Endothelial cell of umbilical vein (primary cell): ENCODE data around the gene PTBP3. TPM values are rescaled to one million over a fixed set of nuclear protein-coding genes. Genes with fewer than 3 reads are reported as not detected.

ENCODE experiments used
- BruUV-seq: library from RNA; stranded (reverse); fragments of 400-500 nt; replicated peaks from 2 replicates; lab custom pipeline; 2021; lab: Mats Ljungman, UMichigan
- CTCF ChIA-PET: fragments of 300-600, 350-600 bp; sonication (Branson Sonifier 250); formaldehyde crosslinking; loops from one replicate; lab custom pipeline; 2021; ENCODE audit warnings: antibody characterized with exemption, inconsistent platforms; lab: Charles Lee
- POLR2A ChIA-PET: fragments of 300-600, 350-600 bp; sonication (Branson Sonifier 250); formaldehyde crosslinking; loops from one replicate; lab custom pipeline; 2021; ENCODE audit warnings: antibody characterized with exemption, inconsistent platforms; lab: Charles Lee
- DNase-seq: peaks from one replicate; pipeline ENCODE4 v3.0.0-alpha.2; 2011; ENCODE audit warnings: low read depth, low spot score
- FAIRE-seq: peaks from 2 replicates; lab custom pipeline; 2011; peaks lifted over from hg19 to GRCh38; lab: Jason Lieb, UNC
- H2AFZ ChIP-seq: 2 replicates; pipeline ENCODE4 v1.6.0; 2012; ENCODE audit warnings: low read depth, low read length, control low read depth, inconsistent platforms
- H3K27ac ChIP-seq: 2 replicates; pipeline ENCODE4 v1.5.1; 2011; ENCODE audit warnings: low read depth, mild to moderate bottlenecking, control low read depth, low read length, moderate library complexity; ENCODE audit not compliant: insufficient read depth
- H3K27me3 ChIP-seq, 2 experiments: 2 replicates each; pipeline versions ENCODE4 v1.6.0 to v1.6.1; 2011; ENCODE audit warnings: low read length in 2 of 2, mixed read lengths in 1 of 2; ENCODE audit not compliant: control insufficient read depth in 2 of 2, insufficient read depth in 2 of 2
- H3K36me3 ChIP-seq, 2 experiments: 2 replicates in 1 of 2; 3 replicates in 1 of 2; pipeline ENCODE4 v1.5.1; 2011; ENCODE audit warnings: low read length in 2 of 2, mild to moderate bottlenecking in 1 of 2, moderate library complexity in 1 of 2; ENCODE audit not compliant: control insufficient read depth in 2 of 2, insufficient read depth in 2 of 2; ENCODE audit errors: extremely low read depth in 1 of 2
- H3K4me1 ChIP-seq: 3 replicates; pipeline ENCODE4 v1.5.1; 2011; ENCODE audit warnings: mild to moderate bottlenecking, low read length; ENCODE audit not compliant: control insufficient read depth, insufficient read depth; ENCODE audit errors: extremely low read depth
- H3K4me2 ChIP-seq: 2 replicates; pipeline ENCODE4 v1.6.1; 2011; ENCODE audit warnings: low read length, control low read depth, mixed read lengths; ENCODE audit not compliant: insufficient read depth
- H3K4me3 ChIP-seq, 3 experiments: fragments of 200-600 bp in 1 of 3; sonication (generic), shearing (Covaris generic) in 1 of 3; replicated peaks in 1 of 3; 2 replicates each; pipeline ENCODE4 v1.5.1; 2011 to 2016; ENCODE audit warnings: control low read depth in 3 of 3, low read length in 3 of 3, mild to moderate bottlenecking in 2 of 3, inconsistent platforms in 1 of 3, low read depth in 1 of 3, moderate library complexity in 1 of 3; ENCODE audit not compliant: insufficient read depth in 1 of 3
- H3K79me2 ChIP-seq: 2 replicates; pipeline ENCODE4 v1.6.0; 2012; ENCODE audit warnings: low read length, inconsistent platforms; ENCODE audit not compliant: control insufficient read depth, insufficient read depth
- H3K9ac ChIP-seq: replicated peaks from 2 replicates; pipeline ENCODE3; 2011; ENCODE audit warnings: low read length, control low read depth; ENCODE audit not compliant: insufficient read depth; ENCODE audit errors: extremely low read depth
- H3K9me1 ChIP-seq: replicated peaks from 3 replicates; pipeline ENCODE4 v1.6.0; 2011; ENCODE audit warnings: mild to moderate bottlenecking, low read length; ENCODE audit not compliant: control insufficient read depth, insufficient read depth; ENCODE audit errors: extremely low read depth
- H3K9me3 ChIP-seq: replicated peaks from 2 replicates; pipeline ENCODE4 v1.5.1; 2012; ENCODE audit warnings: low read length, inconsistent platforms; ENCODE audit not compliant: control insufficient read depth, insufficient read depth
- H4K20me1 ChIP-seq: replicated peaks from 2 replicates; pipeline ENCODE3; 2011; ENCODE audit warnings: mild to moderate bottlenecking, low read length; ENCODE audit not compliant: control insufficient read depth, insufficient read depth; ENCODE audit errors: extremely low read depth
- EZH2 ChIP-seq: IDR thresholded peaks from 2 replicates; pipeline ENCODE4 v1.6.1; 2012; ENCODE audit warnings: borderline replicate concordance, low read depth, mild to moderate bottlenecking, moderate library complexity, low read length, inconsistent platforms; ENCODE audit not compliant: severe bottlenecking
- FOS ChIP-seq: IDR thresholded peaks from 2 replicates; pipeline ENCODE4 v1.6.1; 2011; ENCODE audit warnings: mild to moderate bottlenecking, low read length, moderate library complexity, borderline replicate concordance; ENCODE audit not compliant: insufficient read depth
- GATA2 ChIP-seq: IDR thresholded peaks from 2 replicates; pipeline ENCODE4 v1.7.0; 2011; ENCODE audit warnings: low read depth, mild to moderate bottlenecking, moderate library complexity, mixed read lengths, low read length; ENCODE audit not compliant: insufficient read length, insufficient read depth
- JUN ChIP-seq: IDR thresholded peaks from 2 replicates; pipeline ENCODE4 v1.6.1; 2011; ENCODE audit warnings: borderline replicate concordance, low read depth; ENCODE audit not compliant: insufficient read length, insufficient read depth
- MYC ChIP-seq: IDR thresholded peaks from one replicate; pipeline ENCODE4 v1.6.1; 2011; ENCODE audit warnings: mild to moderate bottlenecking, low read depth, low read length
- POLR2A ChIP-seq: IDR thresholded peaks from 2 replicates; pipeline ENCODE4 v1.6.1; 2012; ENCODE audit warnings: low read depth, mild to moderate bottlenecking, control low read depth, low read length
- POLR2AphosphoS5 ChIP-seq: IDR thresholded peaks from 2 replicates; pipeline ENCODE4 v1.6.1; 2012; ENCODE audit warnings: low read depth, mild to moderate bottlenecking, control low read depth, low read length, moderate library complexity; ENCODE audit not compliant: insufficient read depth
- dilution Hi-C: fragments of 300-500 bp; cut with MboI; formaldehyde crosslinking; loops from one replicate; pipeline ENCODE4 v1.15.0; 2019; ENCODE audit warnings: low sequenced_read_pairs; ENCODE audit not compliant: extremely low pct_ligation_motif_present
- intact Hi-C: fragments of 100-400 bp; cut with micrococcal nuclease; formaldehyde crosslinking; loops from one replicate; pipeline ENCODE4 v1.10.0; 2022
- polyA plus RNA-seq, 4 experiments: library from polyadenylated mRNA; depleted of rRNA in 3 of 4; stranded (reverse) in 3 of 4; unstranded in 1 of 4; fragments of >200 nt; gene quantifications; 2 replicates each; pipeline versions ENCODE4 v1.2.1 to v1.2.3, GENCODE V29; 2011 to 2012; ENCODE audit warnings: missing spikeins in 1 of 4
- total RNA-seq: library from RNA; stranded (reverse); gene quantifications from 2 replicates; pipeline ENCODE4 v1.2.3, GENCODE V29; 2021
- TF ChIP-seq, protein P1 (sequence below), 2 donors: IDR thresholded peaks; 1 replicate in 1 of 2; 2 replicates in 1 of 2; pipeline ENCODE4 v1.5.1; 2011; ENCODE audit warnings: low read length in 2 of 2, mild to moderate bottlenecking in 2 of 2, moderate library complexity in 2 of 2, control low read depth in 1 of 2, inconsistent platforms in 1 of 2, low read depth in 1 of 2; ENCODE audit not compliant: insufficient read depth in 1 of 2; ENCODE audit errors: extremely low read depth in 1 of 2
- TF ChIP-seq, protein P2 (sequence below): IDR thresholded peaks from 2 replicates; pipeline ENCODE4 v1.6.1; 2011; ENCODE audit not compliant: insufficient read depth, insufficient read length

PTBP3 gene
- total and polyA plus RNA-seq, 2 donors (not counting 3 experiments of a cell fraction or from before 2014, with no cell fraction given): 42.4 to 75.0 TPM

DNA sequence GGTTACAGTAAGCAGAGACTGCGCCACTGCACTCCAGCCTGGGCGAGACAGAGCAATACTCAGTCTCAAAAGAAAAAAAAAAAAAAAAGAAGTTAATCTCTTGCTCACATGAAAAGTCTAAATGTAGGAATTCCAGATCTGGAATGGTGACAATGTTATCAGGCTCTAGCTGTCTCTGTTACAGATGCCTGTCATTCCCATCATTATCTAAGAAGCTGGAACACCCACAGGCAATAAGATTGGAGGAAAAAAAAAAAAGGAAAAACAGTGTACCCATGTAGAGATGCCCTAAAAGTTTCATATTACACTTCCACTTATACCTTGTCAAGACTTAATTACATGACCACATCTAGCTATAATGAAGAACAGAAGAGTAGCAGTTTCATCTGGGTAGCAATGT is 38.2 kb downstream of the PTBP3 start:
- DNase-seq (no peak), FAIRE-seq (no peak)
- H3K79me2 ChIP-seq: peaks cover 79% of the 10 kb centered on the region
- ChIA-PET POLR2A (no interaction called here), CTCF (interaction anchor here (0.6 to 1.1 kb wide), 2 partner anchors 12 to 14 kb away, joined by 3 to 4 read pairs; no protein-coding TSS in a partner anchor)
- no peaks in the 10 kb centered on the region for H3K27me3 ChIP-seq
- BruUV-seq: no TSS peak
- H3K9me1 ChIP-seq: no peaks in the 10 kb centered on the region
- H4K20me1 ChIP-seq: no peaks in the 10 kb centered on the region
- no peak overlapping the region for H2AFZ ChIP-seq
- no peak overlapping the region for H3K27ac ChIP-seq
- H3K4me3 ChIP-seq: no peak overlapping the region
- no peak overlapping the region for H3K4me2 ChIP-seq
- intact Hi-C loops: no loop called here
- no peaks in the 10 kb centered on the region for H3K9me3 ChIP-seq
- TF ChIP-seq, protein P1, sequence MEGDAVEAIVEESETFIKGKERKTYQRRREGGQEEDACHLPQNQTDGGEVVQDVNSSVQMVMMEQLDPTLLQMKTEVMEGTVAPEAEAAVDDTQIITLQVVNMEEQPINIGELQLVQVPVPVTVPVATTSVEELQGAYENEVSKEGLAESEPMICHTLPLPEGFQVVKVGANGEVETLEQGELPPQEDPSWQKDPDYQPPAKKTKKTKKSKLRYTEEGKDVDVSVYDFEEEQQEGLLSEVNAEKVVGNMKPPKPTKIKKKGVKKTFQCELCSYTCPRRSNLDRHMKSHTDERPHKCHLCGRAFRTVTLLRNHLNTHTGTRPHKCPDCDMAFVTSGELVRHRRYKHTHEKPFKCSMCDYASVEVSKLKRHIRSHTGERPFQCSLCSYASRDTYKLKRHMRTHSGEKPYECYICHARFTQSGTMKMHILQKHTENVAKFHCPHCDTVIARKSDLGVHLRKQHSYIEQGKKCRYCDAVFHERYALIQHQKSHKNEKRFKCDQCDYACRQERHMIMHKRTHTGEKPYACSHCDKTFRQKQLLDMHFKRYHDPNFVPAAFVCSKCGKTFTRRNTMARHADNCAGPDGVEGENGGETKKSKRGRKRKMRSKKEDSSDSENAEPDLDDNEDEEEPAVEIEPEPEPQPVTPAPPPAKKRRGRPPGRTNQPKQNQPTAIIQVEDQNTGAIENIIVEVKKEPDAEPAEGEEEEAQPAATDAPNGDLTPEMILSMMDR (IDR thresholded peaks at IDR 0.05; ENCODE audit: extremely low read depth in 1 of 2, insufficient read depth in 1 of 2, low read depth in 1 of 2, low read length in 2 of 2): no peak
- TF ChIP-seq POLR2AphosphoS5 (no peak), EZH2 (no peak), FOS (no peak), JUN (no peak), MYC (no peak), GATA2 (no peak), POLR2A (no peak)
- TF ChIP-seq, protein P2, sequence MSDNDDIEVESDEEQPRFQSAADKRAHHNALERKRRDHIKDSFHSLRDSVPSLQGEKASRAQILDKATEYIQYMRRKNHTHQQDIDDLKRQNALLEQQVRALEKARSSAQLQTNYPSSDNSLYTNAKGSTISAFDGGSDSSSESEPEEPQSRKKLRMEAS: no peak
- peaks cover 11% of the 10 kb centered on the region for H3K4me1 ChIP-seq
- no peaks in the 10 kb centered on the region for H3K36me3 ChIP-seq
- no peak overlapping the region for H3K9ac ChIP-seq
- dilution Hi-C loops: no loop called here
